H1 (cell line): ENCODE results near the gene ZBTB22. TPM values are rescaled to one million over a fixed set of nuclear protein-coding genes. Genes with fewer than 3 reads are reported as not detected.

Experiments used
- GABPA ChIP-seq: IDR thresholded peaks from 2 replicates; pipeline ENCODE4 v1.6.1; 2011; ENCODE audit warnings: mild to moderate bottlenecking, low read length, moderate library complexity, borderline replicate concordance; ENCODE audit not compliant: insufficient read depth
- KDM1A ChIP-seq: fragments of 200-600, 300-600 bp; sonication (generic); IDR thresholded peaks from 2 replicates; pipeline ENCODE4 v1.7.1; 2016; ENCODE audit warnings: mild to moderate bottlenecking, low read length, borderline replicate concordance
- KDM5A ChIP-seq: fragments of 200-600 bp; IDR thresholded peaks from 2 replicates; pipeline ENCODE4 v1.7.1; 2012; ENCODE audit warnings: mild to moderate bottlenecking, low read length, inconsistent platforms, mixed read lengths
- NRF1 ChIP-seq: IDR thresholded peaks from 2 replicates; pipeline ENCODE4 v1.6.1; 2011; ENCODE audit warnings: mild to moderate bottlenecking, low read depth, low read length, improper control_type of control experiment
- PHF8 ChIP-seq: fragments of 200-600 bp; sonication (generic); conservative IDR thresholded peaks from 2 replicates; pipeline ENCODE4 v1.7.1; 2012; ENCODE audit warnings: low read depth, mild to moderate bottlenecking, inconsistent platforms, low read length, moderate library complexity
- POLR2A ChIP-seq, 2 experiments: IDR thresholded peaks; 1 replicate in 1 of 2; 2 replicates in 1 of 2; pipeline ENCODE4 v1.6.1; 2011; ENCODE audit warnings: low read depth in 2 of 2, low read length in 2 of 2, mild to moderate bottlenecking in 2 of 2; ENCODE audit errors: control extremely low read depth in 1 of 2
- RBBP5 ChIP-seq: IDR thresholded peaks from 2 replicates; pipeline ENCODE4 v1.7.1; 2012; ENCODE audit warnings: low read depth, mild to moderate bottlenecking, inconsistent platforms, low read length, moderate library complexity, borderline replicate concordance
- TBP ChIP-seq: IDR thresholded peaks from 2 replicates; pipeline ENCODE4 v1.6.1; 2011; ENCODE audit warnings: low read depth, low read length, improper control_type of control experiment
- polyA plus RNA-seq, 7 experiments: library from polyadenylated mRNA; depleted of rRNA in 3 of 7; stranded (reverse) in 5 of 7; unstranded in 2 of 7; fragments of >200 nt in 5 of 7; fragments of 200-250 nt in 2 of 7; gene quantifications; 1 replicate in 5 of 7; 2 replicates in 1 of 7; 4 replicates in 1 of 7; pipeline versions ENCODE4 v1.2.1 to v1.2.3, GENCODE V29; 2011 to 2013; ENCODE audit warnings: missing spikeins in 2 of 7, mixed read lengths in 2 of 7
- total RNA-seq: library from RNA; stranded (reverse); fragmentation: NEBNext Ultra II Directional; extraction: Animal tissue kit (Norgen Biotek cat#: 25700); gene quantifications from 2 replicates; pipeline ENCODE4 v1.2.1, GENCODE V29; 2021
- TF ChIP-seq, protein P1 (sequence below): fragments of 300-600 bp; sonication (generic); IDR thresholded peaks from 2 replicates; pipeline ENCODE4 v1.7.1; 2012; ENCODE audit warnings: low read length, moderate library complexity, mild to moderate bottlenecking, inconsistent platforms; ENCODE audit not compliant: insufficient replicate concordance
- TF ChIP-seq, protein P2 (sequence below): IDR thresholded peaks from 2 replicates; pipeline ENCODE4 v1.6.1; 2012; ENCODE audit warnings: inconsistent platforms

Gene ZBTB22
- total and polyA plus RNA-seq, 2 of the 8 experiments (the other 6 are each of a cell fraction or from before 2014, with no cell fraction given): 7.4 to 9.9 TPM

GRCh38 chr6:33317669-33318425 lies at the start of gene ZBTB22 (continued):
- TF ChIP-seq, protein P1, sequence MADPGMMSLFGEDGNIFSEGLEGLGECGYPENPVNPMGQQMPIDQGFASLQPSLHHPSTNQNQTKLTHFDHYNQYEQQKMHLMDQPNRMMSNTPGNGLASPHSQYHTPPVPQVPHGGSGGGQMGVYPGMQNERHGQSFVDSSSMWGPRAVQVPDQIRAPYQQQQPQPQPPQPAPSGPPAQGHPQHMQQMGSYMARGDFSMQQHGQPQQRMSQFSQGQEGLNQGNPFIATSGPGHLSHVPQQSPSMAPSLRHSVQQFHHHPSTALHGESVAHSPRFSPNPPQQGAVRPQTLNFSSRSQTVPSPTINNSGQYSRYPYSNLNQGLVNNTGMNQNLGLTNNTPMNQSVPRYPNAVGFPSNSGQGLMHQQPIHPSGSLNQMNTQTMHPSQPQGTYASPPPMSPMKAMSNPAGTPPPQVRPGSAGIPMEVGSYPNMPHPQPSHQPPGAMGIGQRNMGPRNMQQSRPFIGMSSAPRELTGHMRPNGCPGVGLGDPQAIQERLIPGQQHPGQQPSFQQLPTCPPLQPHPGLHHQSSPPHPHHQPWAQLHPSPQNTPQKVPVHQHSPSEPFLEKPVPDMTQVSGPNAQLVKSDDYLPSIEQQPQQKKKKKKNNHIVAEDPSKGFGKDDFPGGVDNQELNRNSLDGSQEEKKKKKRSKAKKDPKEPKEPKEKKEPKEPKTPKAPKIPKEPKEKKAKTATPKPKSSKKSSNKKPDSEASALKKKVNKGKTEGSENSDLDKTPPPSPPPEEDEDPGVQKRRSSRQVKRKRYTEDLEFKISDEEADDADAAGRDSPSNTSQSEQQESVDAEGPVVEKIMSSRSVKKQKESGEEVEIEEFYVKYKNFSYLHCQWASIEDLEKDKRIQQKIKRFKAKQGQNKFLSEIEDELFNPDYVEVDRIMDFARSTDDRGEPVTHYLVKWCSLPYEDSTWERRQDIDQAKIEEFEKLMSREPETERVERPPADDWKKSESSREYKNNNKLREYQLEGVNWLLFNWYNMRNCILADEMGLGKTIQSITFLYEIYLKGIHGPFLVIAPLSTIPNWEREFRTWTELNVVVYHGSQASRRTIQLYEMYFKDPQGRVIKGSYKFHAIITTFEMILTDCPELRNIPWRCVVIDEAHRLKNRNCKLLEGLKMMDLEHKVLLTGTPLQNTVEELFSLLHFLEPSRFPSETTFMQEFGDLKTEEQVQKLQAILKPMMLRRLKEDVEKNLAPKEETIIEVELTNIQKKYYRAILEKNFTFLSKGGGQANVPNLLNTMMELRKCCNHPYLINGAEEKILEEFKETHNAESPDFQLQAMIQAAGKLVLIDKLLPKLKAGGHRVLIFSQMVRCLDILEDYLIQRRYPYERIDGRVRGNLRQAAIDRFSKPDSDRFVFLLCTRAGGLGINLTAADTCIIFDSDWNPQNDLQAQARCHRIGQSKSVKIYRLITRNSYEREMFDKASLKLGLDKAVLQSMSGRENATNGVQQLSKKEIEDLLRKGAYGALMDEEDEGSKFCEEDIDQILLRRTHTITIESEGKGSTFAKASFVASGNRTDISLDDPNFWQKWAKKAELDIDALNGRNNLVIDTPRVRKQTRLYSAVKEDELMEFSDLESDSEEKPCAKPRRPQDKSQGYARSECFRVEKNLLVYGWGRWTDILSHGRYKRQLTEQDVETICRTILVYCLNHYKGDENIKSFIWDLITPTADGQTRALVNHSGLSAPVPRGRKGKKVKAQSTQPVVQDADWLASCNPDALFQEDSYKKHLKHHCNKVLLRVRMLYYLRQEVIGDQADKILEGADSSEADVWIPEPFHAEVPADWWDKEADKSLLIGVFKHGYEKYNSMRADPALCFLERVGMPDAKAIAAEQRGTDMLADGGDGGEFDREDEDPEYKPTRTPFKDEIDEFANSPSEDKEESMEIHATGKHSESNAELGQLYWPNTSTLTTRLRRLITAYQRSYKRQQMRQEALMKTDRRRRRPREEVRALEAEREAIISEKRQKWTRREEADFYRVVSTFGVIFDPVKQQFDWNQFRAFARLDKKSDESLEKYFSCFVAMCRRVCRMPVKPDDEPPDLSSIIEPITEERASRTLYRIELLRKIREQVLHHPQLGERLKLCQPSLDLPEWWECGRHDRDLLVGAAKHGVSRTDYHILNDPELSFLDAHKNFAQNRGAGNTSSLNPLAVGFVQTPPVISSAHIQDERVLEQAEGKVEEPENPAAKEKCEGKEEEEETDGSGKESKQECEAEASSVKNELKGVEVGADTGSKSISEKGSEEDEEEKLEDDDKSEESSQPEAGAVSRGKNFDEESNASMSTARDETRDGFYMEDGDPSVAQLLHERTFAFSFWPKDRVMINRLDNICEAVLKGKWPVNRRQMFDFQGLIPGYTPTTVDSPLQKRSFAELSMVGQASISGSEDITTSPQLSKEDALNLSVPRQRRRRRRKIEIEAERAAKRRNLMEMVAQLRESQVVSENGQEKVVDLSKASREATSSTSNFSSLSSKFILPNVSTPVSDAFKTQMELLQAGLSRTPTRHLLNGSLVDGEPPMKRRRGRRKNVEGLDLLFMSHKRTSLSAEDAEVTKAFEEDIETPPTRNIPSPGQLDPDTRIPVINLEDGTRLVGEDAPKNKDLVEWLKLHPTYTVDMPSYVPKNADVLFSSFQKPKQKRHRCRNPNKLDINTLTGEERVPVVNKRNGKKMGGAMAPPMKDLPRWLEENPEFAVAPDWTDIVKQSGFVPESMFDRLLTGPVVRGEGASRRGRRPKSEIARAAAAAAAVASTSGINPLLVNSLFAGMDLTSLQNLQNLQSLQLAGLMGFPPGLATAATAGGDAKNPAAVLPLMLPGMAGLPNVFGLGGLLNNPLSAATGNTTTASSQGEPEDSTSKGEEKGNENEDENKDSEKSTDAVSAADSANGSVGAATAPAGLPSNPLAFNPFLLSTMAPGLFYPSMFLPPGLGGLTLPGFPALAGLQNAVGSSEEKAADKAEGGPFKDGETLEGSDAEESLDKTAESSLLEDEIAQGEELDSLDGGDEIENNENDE: no peak
- TF ChIP-seq RBBP5 (no peak), TBP (peak; percentile 53; the same call in 1 of the 2 replicates), KDM1A (no peak), KDM5A (no peak), NRF1 (no peak), POLR2A (IDR thresholded peaks at IDR 0.05; ENCODE audit: control extremely low read depth in 1 of 2, low read depth in 2 of 2, low read length in 2 of 2) (peak in 1 of 2 experiments; percentile 70; a peak in 2 of 3 replicates), PHF8 (peak; percentile 53), GABPA (no peak)
- TF ChIP-seq, protein P2, sequence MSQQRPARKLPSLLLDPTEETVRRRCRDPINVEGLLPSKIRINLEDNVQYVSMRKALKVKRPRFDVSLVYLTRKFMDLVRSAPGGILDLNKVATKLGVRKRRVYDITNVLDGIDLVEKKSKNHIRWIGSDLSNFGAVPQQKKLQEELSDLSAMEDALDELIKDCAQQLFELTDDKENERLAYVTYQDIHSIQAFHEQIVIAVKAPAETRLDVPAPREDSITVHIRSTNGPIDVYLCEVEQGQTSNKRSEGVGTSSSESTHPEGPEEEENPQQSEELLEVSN: no peak
